ENCODE results near the gene FAM3C.

GRCh38 chr7:121401896-121402295 lies 5.8 kb upstream of the FAM3C start:
- TF ChIP-seq CTCF (conservative IDR thresholded peaks at IDR 0.05 in 1 of 2, IDR thresholded peaks at IDR 0.05 in 1 of 2; ENCODE audit: low read depth in 1 of 2, low read length in 2 of 2) (no peak), EZH2 (IDR thresholded peaks at IDR 0.05; ENCODE audit: low read length, missing control alignments) (no peak)
